Endothelial cell (in vitro differentiated cells): Measurements from ENCODE around the gene ZNF33B. TPM values are rescaled to one million over a fixed set of nuclear protein-coding genes. Genes with fewer than 3 reads are reported as not detected.
"Not testable (repeated sequence)": the region's sequence is repeated elsewhere in the genome, so short reads cannot be mapped to it uniquely, and the experiment has no call there.

Experiments used
- DNase-seq: peaks from one replicate; pipeline ENCODE4 v3.0.0; 2021; ENCODE audit warnings: low spot score
- H3K27ac Mint-ChIP-seq: one replicate; pipeline ENCODE4 v1.8.0; 2021; ENCODE audit warnings: mixed read lengths, inconsistent platforms; ENCODE audit not compliant: unreplicated experiment
- H3K27me3 Mint-ChIP-seq: one replicate; pipeline ENCODE4 v1.8.0; 2021; ENCODE audit warnings: mild to moderate bottlenecking, moderate library complexity, mixed read lengths, inconsistent platforms; ENCODE audit not compliant: unreplicated experiment
- H3K36me3 Mint-ChIP-seq: one replicate; pipeline ENCODE4 v1.8.0; 2021; ENCODE audit warnings: mild to moderate bottlenecking, low read depth, mixed read lengths, inconsistent platforms; ENCODE audit not compliant: unreplicated experiment
- H3K4me1 Mint-ChIP-seq: one replicate; pipeline ENCODE4 v1.8.0; 2021; ENCODE audit warnings: mild to moderate bottlenecking, mixed read lengths, inconsistent platforms; ENCODE audit not compliant: unreplicated experiment
- H3K4me3 Mint-ChIP-seq: one replicate; pipeline ENCODE4 v1.8.0; 2021; ENCODE audit warnings: mild to moderate bottlenecking, mixed read lengths, inconsistent platforms; ENCODE audit not compliant: unreplicated experiment
- H3K9me3 Mint-ChIP-seq: one replicate; pipeline ENCODE4 v1.8.0; 2021; ENCODE audit warnings: mixed read lengths, inconsistent platforms; ENCODE audit not compliant: unreplicated experiment
- CTCF ChIP-seq: fragments of 200-600 bp; sonication (generic); IDR thresholded peaks from one replicate; pipeline ENCODE4 v1.5.0; 2021; ENCODE audit warnings: antibody characterized with exemption; ENCODE audit not compliant: unreplicated experiment
- total RNA-seq: library from RNA; stranded (reverse); fragmentation: NEBNext Ultra II Directional; extraction: Animal tissue kit (Norgen Biotek cat#: 25700); gene quantifications from one replicate; pipeline ENCODE4 v1.2.1, GENCODE V29; 2021; ENCODE audit not compliant: unreplicated experiment

Gene ZNF33B
- total RNA-seq, 1 donor from 2014 or later: 63.4 TPM

GRCh38 chr10:42574336-42574735, 64.0 kb downstream of the ZNF33B start:
- Mint-ChIP-seq H3K4me1 (no peaks in the 10 kb centered on the region), H3K27me3 (peaks cover 4% of the 10 kb centered on the region), H3K4me3 (no peak overlapping the region), H3K9me3 (peaks cover 24% of the 10 kb centered on the region), H3K36me3 (peaks cover 17% of the 10 kb centered on the region), H3K27ac (no peak overlapping the region)
- DNase-seq: no peak
- no peak for TF ChIP-seq CTCF

GRCh38 chr10:42556931-42557330, 81.4 kb downstream of the ZNF33B start:
- Mint-ChIP-seq H3K27ac (no peak overlapping the region), H3K27me3 (peaks cover 2% of the 10 kb centered on the region), H3K9me3 (peaks cover under 1% of the 10 kb centered on the region), H3K4me3 (no peak overlapping the region), H3K4me1 (peaks cover 3% of the 10 kb centered on the region), H3K36me3 (peaks cover 5% of the 10 kb centered on the region)
- no peak for TF ChIP-seq CTCF
- no peak for DNase-seq

GRCh38 chr10:42553576-42553975, 84.8 kb downstream of the ZNF33B start:
- not testable (repeated sequence) for H3K36me3 Mint-ChIP-seq, H3K27me3 Mint-ChIP-seq, H3K4me1 Mint-ChIP-seq, H3K27ac Mint-ChIP-seq, H3K9me3 Mint-ChIP-seq, DNase-seq
- peak overlapping the region; percentile 92 for H3K4me3 Mint-ChIP-seq

- peaks cover 2% of the 10 kb centered on the region for H3K27me3 Mint-ChIP-seq
- peaks cover 7% of the 10 kb centered on the region for H3K4me1 Mint-ChIP-seq
- H3K36me3 Mint-ChIP-seq: peaks cover 9% of the 10 kb centered on the region
- peak; percentile 17 for DNase-seq
- no peak for TF ChIP-seq CTCF
- peak overlapping the region; percentile 92 for H3K4me3 Mint-ChIP-seq
- no peaks in the 10 kb centered on the region for H3K9me3 Mint-ChIP-seq
- no peak overlapping the region for H3K27ac Mint-ChIP-seq
Observed at GRCh38 chr10:42553064-42553407, 85.3 kb downstream of the ZNF33B start.

GRCh38 chr10:42552188-42553063, 85.9 kb downstream of the ZNF33B start:
- Mint-ChIP-seq H3K27ac (peak overlapping the region; percentile 57), H3K36me3 (peaks cover 9% of the 10 kb centered on the region), H3K4me3 (peak overlapping the region; percentile 92), H3K4me1 (peaks cover 7% of the 10 kb centered on the region), H3K9me3 (peaks cover 5% of the 10 kb centered on the region), H3K27me3 (peaks cover 2% of the 10 kb centered on the region)
- DNase-seq: peak; percentile 92
- no peak for TF ChIP-seq CTCF
